Stomach (tissue), 4 donors: ENCODE results near the gene ATXN1.

Source experiments
- POLR2A ChIP-seq, 4 donors: fragments of 450-650 bp; IDR thresholded peaks; one replicate each; pipeline ENCODE4 v1.6.1; 2016; ENCODE audit warnings: antibody characterized with exemption in 4 of 4, control low read depth in 2 of 4, mild to moderate bottlenecking in 1 of 4, moderate library complexity in 1 of 4
- POLR2AphosphoS5 ChIP-seq, 3 donors: sonication (generic); formaldehyde crosslinking; IDR thresholded peaks; one replicate each; pipeline ENCODE4 v1.6.1; 2016; ENCODE audit warnings: antibody characterized with exemption in 3 of 3
- TF ChIP-seq, protein P1 (sequence below), 7 experiments: fragments of 450-650 bp in 4 of 7; fragments of 200-600 bp in 3 of 7; sonication (generic) in 3 of 7; IDR thresholded peaks; one replicate each; pipeline ENCODE4 v1.5.1; 2016 to 2019; ENCODE audit warnings: antibody characterized with exemption in 7 of 7, control low read depth in 2 of 7, mild to moderate bottlenecking in 1 of 7

DNA sequence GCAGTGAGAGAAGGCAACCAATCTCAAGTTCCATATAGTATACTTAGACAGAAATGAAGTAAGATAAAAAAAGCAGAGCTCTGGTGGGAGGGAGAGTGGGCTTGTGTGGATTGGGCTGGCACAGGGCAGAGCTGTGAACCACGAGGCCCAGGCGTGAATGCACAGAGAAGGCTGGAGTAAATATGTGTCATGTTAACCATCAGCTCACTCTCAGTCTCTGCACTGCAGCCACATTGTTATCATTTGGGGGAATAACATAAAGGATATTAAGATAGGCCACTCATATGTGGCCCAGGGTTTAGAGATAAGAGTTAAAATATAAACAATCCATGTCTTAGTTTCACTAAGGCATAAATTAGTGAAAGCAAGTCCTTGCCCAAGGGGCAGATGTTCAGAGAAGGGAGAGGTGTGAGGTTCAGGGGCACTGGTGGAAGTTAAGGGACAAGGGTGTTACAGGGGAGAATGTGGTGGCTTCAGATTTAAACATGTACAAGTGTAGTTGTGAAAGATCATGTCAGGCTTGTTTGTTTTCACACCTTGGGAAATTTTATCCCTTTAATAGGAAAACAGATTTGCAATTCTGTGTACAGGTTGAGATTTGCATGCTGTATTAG, 508.5 kb downstream of the ATXN1 start:
- TF ChIP-seq, protein P1, sequence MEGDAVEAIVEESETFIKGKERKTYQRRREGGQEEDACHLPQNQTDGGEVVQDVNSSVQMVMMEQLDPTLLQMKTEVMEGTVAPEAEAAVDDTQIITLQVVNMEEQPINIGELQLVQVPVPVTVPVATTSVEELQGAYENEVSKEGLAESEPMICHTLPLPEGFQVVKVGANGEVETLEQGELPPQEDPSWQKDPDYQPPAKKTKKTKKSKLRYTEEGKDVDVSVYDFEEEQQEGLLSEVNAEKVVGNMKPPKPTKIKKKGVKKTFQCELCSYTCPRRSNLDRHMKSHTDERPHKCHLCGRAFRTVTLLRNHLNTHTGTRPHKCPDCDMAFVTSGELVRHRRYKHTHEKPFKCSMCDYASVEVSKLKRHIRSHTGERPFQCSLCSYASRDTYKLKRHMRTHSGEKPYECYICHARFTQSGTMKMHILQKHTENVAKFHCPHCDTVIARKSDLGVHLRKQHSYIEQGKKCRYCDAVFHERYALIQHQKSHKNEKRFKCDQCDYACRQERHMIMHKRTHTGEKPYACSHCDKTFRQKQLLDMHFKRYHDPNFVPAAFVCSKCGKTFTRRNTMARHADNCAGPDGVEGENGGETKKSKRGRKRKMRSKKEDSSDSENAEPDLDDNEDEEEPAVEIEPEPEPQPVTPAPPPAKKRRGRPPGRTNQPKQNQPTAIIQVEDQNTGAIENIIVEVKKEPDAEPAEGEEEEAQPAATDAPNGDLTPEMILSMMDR (IDR thresholded peaks at IDR 0.05), result no peak
- no peak for TF ChIP-seq POLR2A (IDR thresholded peaks at IDR 0.05)
- no peak for TF ChIP-seq POLR2AphosphoS5 (IDR thresholded peaks at IDR 0.05)
